HepG2 (cell line): ENCODE results near the gene LAMB2.

Experiments used
- DNMT1 ChIP-seq: sonication (generic); formaldehyde crosslinking; IDR thresholded peaks from 2 replicates; pipeline ENCODE4 v1.5.1; 2020; ENCODE audit warnings: mild to moderate bottlenecking, missing genetic modification reagents
- EZH2 ChIP-seq: conservative IDR thresholded peaks from 2 replicates; pipeline ENCODE4 v1.6.1; 2012; ENCODE audit warnings: mild to moderate bottlenecking, low read depth, low read length, moderate library complexity
- TOE1 ChIP-seq: sonication (generic); formaldehyde crosslinking; IDR thresholded peaks from 2 replicates; pipeline ENCODE4 v1.4.0; 2020; ENCODE audit warnings: mild to moderate bottlenecking, missing genetic modification reagents

DNA sequence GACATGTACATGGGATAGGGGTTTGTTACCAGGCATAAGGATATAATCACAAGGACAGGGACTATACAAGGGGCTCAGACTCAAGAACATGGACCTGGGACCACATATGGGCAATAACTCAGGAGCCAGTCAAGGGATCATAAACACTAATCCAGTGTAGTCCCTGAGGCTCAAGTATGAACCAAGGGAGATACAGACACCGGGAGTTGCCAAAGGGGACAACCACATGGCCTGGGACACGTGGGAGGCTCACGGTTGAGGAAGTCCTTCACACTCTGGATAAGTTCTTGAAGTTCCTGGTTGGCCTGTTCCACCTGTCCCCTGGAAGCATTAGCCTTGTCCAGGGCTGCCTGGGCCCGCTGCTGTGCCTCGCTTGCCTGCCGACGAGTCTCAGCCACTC, 10.4 kb downstream of the LAMB2 start:
- TF ChIP-seq TOE1 (CRISPR knock-in tag) (no peak), EZH2 (no peak), DNMT1 (CRISPR knock-in tag) (no peak)
